HepG2 (cell line): Measurements from ENCODE around the gene SYNM. TPM values are rescaled to one million over a fixed set of nuclear protein-coding genes. Genes with fewer than 3 reads are reported as not detected.

Experiments
- ATAC-seq: fragments of 200-7000 bp; cut with Tn5 transposase; 3 replicates; pipeline ENCODE4 v1.9.1; 2020; ENCODE audit warnings: mild to moderate bottlenecking, moderate library complexity
- BruUV-seq: library from RNA; stranded (reverse); fragments of 400-500 nt; replicated peaks from 2 replicates; lab custom pipeline; 2021; lab: Mats Ljungman, UMichigan
- CTCF ChIA-PET: fragments of 300-600 bp; formaldehyde crosslinking; extraction: SDS; loops from one replicate; lab custom pipeline; 2021; ENCODE audit warnings: low total read pairs, inconsistent platforms, low intra/inter-chr PET ratio; lab: Yijun Ruan, JAX
- POLR2A ChIA-PET: fragments of 350-600 bp; sonication (Branson Sonifier 250); formaldehyde crosslinking; loops from one replicate; lab custom pipeline; 2020; ENCODE audit warnings: antibody characterized with exemption, inconsistent platforms; lab: Yijun Ruan, JAX
- DNase-seq: peaks from one replicate; pipeline ENCODE4 v3.0.0-alpha.2; 2015; ENCODE audit warnings: low spot score
- FAIRE-seq: peaks from 3 replicates; lab custom pipeline; 2011; peaks lifted over from hg19 to GRCh38; lab: Jason Lieb, UNC
- H2AFZ ChIP-seq: one replicate; pipeline ENCODE4 v1.6.1; 2011; ENCODE audit warnings: low read length, inconsistent platforms
- H3K27ac ChIP-seq: fragments of 300-600 bp; 3 replicates; pipeline ENCODE4 v1.8.0; 2011; ENCODE audit warnings: mixed run types, mild to moderate bottlenecking, mixed read lengths, low read length, inconsistent platforms; ENCODE audit not compliant: insufficient read depth; ENCODE audit errors: extremely low read length
- H3K27me3 ChIP-seq, 2 experiments: fragments of 200-600 bp in 1 of 2; 2 replicates in 1 of 2; 3 replicates in 1 of 2; pipeline versions ENCODE4 v1.6.0 to v1.8.0; 2011; ENCODE audit warnings: low read length in 2 of 2, mild to moderate bottlenecking in 2 of 2, moderate library complexity in 2 of 2, inconsistent platforms in 1 of 2; ENCODE audit not compliant: insufficient read depth in 2 of 2, control insufficient read depth in 1 of 2
- H3K36me3 ChIP-seq, 2 experiments: fragments of 200-600 bp in 1 of 2; replicated peaks in 1 of 2; 2 replicates in 1 of 2; 3 replicates in 1 of 2; pipeline versions ENCODE4 v1.5.1 to v1.8.0; 2011; ENCODE audit warnings: low read length in 2 of 2, inconsistent platforms in 1 of 2; ENCODE audit not compliant: insufficient read depth in 2 of 2, control insufficient read depth in 1 of 2
- H3K4me1 ChIP-seq: 2 replicates; pipeline ENCODE4 v1.5.1; 2012; ENCODE audit warnings: low read length, inconsistent platforms; ENCODE audit not compliant: insufficient read depth
- H3K4me2 ChIP-seq: 2 replicates; pipeline ENCODE4 v1.6.0; 2011; ENCODE audit warnings: low read depth, low read length, inconsistent platforms
- H3K4me3 ChIP-seq, 3 experiments: fragments of 200-600 bp in 1 of 3; sonication (generic), shearing (Covaris generic) in 1 of 3; replicated peaks in 1 of 3; 2 replicates each; pipeline ENCODE4 v1.5.1; 2011 to 2016; ENCODE audit warnings: low read length in 3 of 3, inconsistent platforms in 2 of 3, low read depth in 2 of 3, mild to moderate bottlenecking in 2 of 3, control low read depth in 1 of 3, mixed read lengths in 1 of 3; ENCODE audit not compliant: insufficient read depth in 1 of 3
- H3K79me2 ChIP-seq: one replicate; pipeline ENCODE4 v1.6.1; 2011; ENCODE audit warnings: low read length, inconsistent platforms; ENCODE audit not compliant: insufficient read depth
- H3K9ac ChIP-seq: 2 replicates; pipeline ENCODE4 v1.6.0; 2011; ENCODE audit warnings: mild to moderate bottlenecking, low read depth, low read length, inconsistent platforms; ENCODE audit not compliant: insufficient read depth
- H3K9me3 ChIP-seq: 2 replicates; pipeline ENCODE4 v1.5.1; 2012; ENCODE audit warnings: mild to moderate bottlenecking, low read length
- H4K20me1 ChIP-seq: 2 replicates; pipeline ENCODE4 v1.6.0; 2011; ENCODE audit warnings: inconsistent platforms, mild to moderate bottlenecking, low read length, moderate library complexity; ENCODE audit not compliant: insufficient read depth
- ARHGAP35 ChIP-seq: sonication (generic); formaldehyde crosslinking; IDR thresholded peaks from 2 replicates; pipeline ENCODE4 v1.9.0; 2022; ENCODE audit warnings: mild to moderate bottlenecking, inconsistent platforms, moderate library complexity, missing genetic modification reagents, borderline replicate concordance
- GLI4 ChIP-seq: sonication (generic); formaldehyde crosslinking; IDR thresholded peaks from 2 replicates; pipeline ENCODE4 v1.5.1; 2020; ENCODE audit warnings: missing genetic modification reagents, mild to moderate bottlenecking, moderate library complexity, borderline replicate concordance
- KLF6 ChIP-seq: IDR thresholded peaks from 2 replicates; pipeline ENCODE4 v1.8.0; 2016; ENCODE audit warnings: missing biosample characterization, missing genetic modification reagents
- MATR3 ChIP-seq: sonication (generic); formaldehyde crosslinking; IDR thresholded peaks from 2 replicates; pipeline ENCODE4 v1.4.0; 2020; ENCODE audit warnings: missing genetic modification reagents
- PHF8 ChIP-seq: sonication (generic); formaldehyde crosslinking; IDR thresholded peaks from 2 replicates; pipeline ENCODE4 v1.5.0; 2020; ENCODE audit warnings: missing genetic modification reagents
- POGK ChIP-seq: sonication (generic); formaldehyde crosslinking; conservative IDR thresholded peaks from 2 replicates; pipeline ENCODE4 v1.8.0; 2022; ENCODE audit warnings: mild to moderate bottlenecking, moderate library complexity, missing genetic modification reagents
- SP4 ChIP-seq: sonication (generic); formaldehyde crosslinking; IDR thresholded peaks from 2 replicates; pipeline ENCODE4 v1.8.1; 2023; ENCODE audit warnings: mild to moderate bottlenecking, missing genetic modification reagents
- ZNF382 ChIP-seq: sonication (generic); formaldehyde crosslinking; IDR thresholded peaks from 2 replicates; pipeline ENCODE4 v1.5.0; 2020; ENCODE audit warnings: missing genetic modification reagents, mild to moderate bottlenecking, borderline replicate concordance
- ZNF761 ChIP-seq: sonication (generic); formaldehyde crosslinking; conservative IDR thresholded peaks from 2 replicates; pipeline ENCODE4 v1.4.0; 2020; ENCODE audit warnings: mild to moderate bottlenecking, missing genetic modification reagents
- WGBS: methylation state at CpG from one replicate; pipeline ENCODE4 v1.1.6; 2017; ENCODE audit warnings: low lambda C conversion rate; 5-methylcytosine and 5-hydroxymethylcytosine counted together
- in situ Hi-C: cut with HindIII; loops from 2 replicates; pipeline ENCODE4 v1.10.0; 2017; ENCODE audit warnings: low pct_unique_long_range_greater_than_20kb; ENCODE audit not compliant: extremely low pct_ligation_motif_present
- intact Hi-C: fragments of 100-400 bp; cut with micrococcal nuclease; formaldehyde crosslinking; loops from one replicate; pipeline ENCODE4 v1.10.0; 2022; ENCODE audit not compliant: unreplicated experiment
- polyA plus RNA-seq, 8 experiments: library from polyadenylated mRNA; depleted of rRNA in 3 of 8; stranded (reverse) in 7 of 8; unstranded in 1 of 8; fragments of >200 nt; fragmentation: Illumina TruSeq in 4 of 8; extraction: Trizol in 4 of 8; gene quantifications; 2 replicates each; pipeline versions ENCODE4 v1.2.1 to v1.2.3, GENCODE V29; 2011 to 2016; ENCODE audit warnings: low read depth in 4 of 8, missing spikeins in 1 of 8, mixed read lengths in 1 of 8; ENCODE audit not compliant: insufficient read depth in 1 of 8
- total RNA-seq, 5 experiments: library from RNA; depleted of rRNA; stranded (reverse); fragments of >200 nt; fragmentation: Illumina TruSeq; extraction: Trizol; gene quantifications; 2 replicates each; pipeline ENCODE4 v1.2.3, GENCODE V29; 2016; ENCODE audit warnings: low read depth in 1 of 5
- TF ChIP-seq, protein P1 (sequence below): sonication (generic); formaldehyde crosslinking; IDR thresholded peaks from 2 replicates; pipeline ENCODE4 v1.8.1; 2023; ENCODE audit warnings: mild to moderate bottlenecking, inconsistent platforms, moderate library complexity, missing genetic modification reagents, borderline replicate concordance

The SYNM gene
- total and polyA plus RNA-seq, 2 of the 13 experiments (the other 11 are each of a cell fraction or from before 2014, with no cell fraction given), result 1.1 to 3.7 TPM

DNA sequence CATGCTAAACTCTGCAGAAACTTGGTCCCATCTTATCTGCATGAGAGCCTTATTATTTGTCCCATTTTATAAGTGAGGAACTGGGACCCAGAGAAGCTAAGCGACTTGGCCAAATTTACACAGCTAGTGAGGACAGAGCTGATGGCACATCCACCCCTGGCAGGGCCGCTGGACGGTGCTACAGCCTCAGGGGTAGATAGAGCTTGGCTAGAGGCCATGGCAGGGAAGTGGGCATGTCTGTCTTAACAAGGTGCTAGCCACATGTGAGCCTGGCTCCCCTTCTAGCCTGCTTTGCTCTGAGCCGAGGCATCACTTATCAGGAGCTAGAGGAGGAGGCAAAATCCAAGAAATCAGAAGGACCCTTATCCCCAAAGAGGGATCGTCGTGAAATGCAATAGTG, 36.7 kb upstream of the SYNM start (continued):
- TF ChIP-seq SP4 (no peak), PHF8 (CRISPR knock-in tag) (no peak), ZNF382 (no peak)

GRCh38 chr15:99070208-99070607, 34.7 kb upstream of the SYNM start:
- no peaks in the 10 kb centered on the region for H3K9me3 ChIP-seq
- intact Hi-C loops, result loop anchor here (10.0 kb wide), 1 partner anchor 295 kb away; no protein-coding TSS in a partner anchor
- H3K4me1 ChIP-seq, result no peaks in the 10 kb centered on the region
- no peak overlapping the region for H3K4me2 ChIP-seq
- CTCF ChIA-PET, result no interaction called here
- TF ChIP-seq ARHGAP35 (CRISPR knock-in tag) (no peak), MATR3 (CRISPR knock-in tag) (no peak), POGK (CRISPR knock-in tag) (no peak), KLF6 (CRISPR knock-in tag) (no peak), GLI4 (CRISPR knock-in tag) (no peak), ZNF761 (CRISPR knock-in tag) (no peak)
- TF ChIP-seq, protein P1, sequence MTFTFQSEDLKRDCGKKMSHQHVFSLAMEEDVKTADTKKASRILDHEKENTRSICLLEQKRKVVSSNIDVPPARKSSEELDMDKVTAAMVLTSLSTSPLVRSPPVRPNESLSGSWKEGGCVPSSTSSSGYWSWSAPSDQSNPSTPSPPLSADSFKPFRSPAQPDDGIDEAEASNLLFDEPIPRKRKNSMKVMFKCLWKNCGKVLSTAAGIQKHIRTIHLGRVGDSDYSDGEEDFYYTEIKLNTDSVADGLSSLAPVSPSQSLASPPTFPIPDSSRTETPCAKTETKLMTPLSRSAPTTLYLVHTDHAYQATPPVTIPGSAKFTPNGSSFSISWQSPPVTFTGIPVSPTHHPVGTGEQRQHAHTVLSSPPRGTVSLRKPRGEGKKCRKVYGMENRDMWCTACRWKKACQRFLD (CRISPR knock-in tag), result no peak
- TF ChIP-seq, all 625 proteins: peak for 0
- no TSS peak for BruUV-seq
- H3K36me3 ChIP-seq, result no peaks in the 10 kb centered on the region
- H3K4me3 ChIP-seq, result no peak overlapping the region
- H3K79me2 ChIP-seq, result no peaks in the 10 kb centered on the region
- no peak overlapping the region for H3K9ac ChIP-seq
- DNase-seq, result no peak
- 1% methylated on average over 5 of the region's 5 CpGs for WGBS
- in situ Hi-C loops, result no loop called here
- H3K27me3 ChIP-seq, result peaks cover 0 to 49% of the 10 kb centered on the region in 2 experiments; a peak in 4 of 5 replicates
- no peak overlapping the region for H2AFZ ChIP-seq
- ATAC-seq, result no peak
- POLR2A ChIA-PET, result no interaction called here
- H3K27ac ChIP-seq, result no peak overlapping the region
- no peaks in the 10 kb centered on the region for H4K20me1 ChIP-seq
- no peak for FAIRE-seq
